Endothelial cell of hepatic sinusoid (primary cell): Measurements from ENCODE around the gene C3orf22.

Experiments used
- in situ Hi-C: cut with HindIII; loops from 2 replicates; pipeline ENCODE4 v1.10.0; 2017; ENCODE audit warnings: low sequenced_read_pairs

Gene C3orf22

GRCh38 chr3:126516936-126517290, 41.8 kb downstream of the C3orf22 start:
- in situ Hi-C loops: no loop called here

- in situ Hi-C loops: no loop called here
These were observed 42.4 kb downstream of the C3orf22 start for GRCh38 chr3:126516152-126516935.

- in situ Hi-C loops: no loop called here
These were observed 43.5 kb downstream of the C3orf22 start for GRCh38 chr3:126515066-126515706.

GRCh38 chr3:126514161-126514560, 44.6 kb downstream of the C3orf22 start:
- in situ Hi-C loops: no loop called here

GRCh38 chr3:126512916-126513650, 45.6 kb downstream of the C3orf22 start:
- in situ Hi-C loops: no loop called here

GRCh38 chr3:126512026-126512425, 46.7 kb downstream of the C3orf22 start:
- in situ Hi-C loops: no loop called here

GRCh38 chr3:126511291-126511690, 47.4 kb downstream of the C3orf22 start:
- in situ Hi-C loops: no loop called here

GRCh38 chr3:126510308-126510910, 48.3 kb downstream of the C3orf22 start:
- in situ Hi-C loops: no loop called here

GRCh38 chr3:126509597-126510307, 49.0 kb downstream of the C3orf22 start:
- in situ Hi-C loops: no loop called here

GRCh38 chr3:126508564-126508964, 50.2 kb downstream of the C3orf22 start:
- in situ Hi-C loops: no loop called here

- in situ Hi-C loops: no loop called here
These were observed 50.8 kb downstream of the C3orf22 start for GRCh38 chr3:126507886-126508285.

- in situ Hi-C loops: no loop called here
These were observed 55.0 kb downstream of the C3orf22 start for GRCh38 chr3:126503701-126504100.

- in situ Hi-C loops: no loop called here
These were observed 56.1 kb downstream of the C3orf22 start for GRCh38 chr3:126502656-126503055.

- in situ Hi-C loops: no loop called here
These were observed 57.0 kb downstream of the C3orf22 start for GRCh38 chr3:126501736-126502135.

GRCh38 chr3:126501054-126501453, 57.7 kb downstream of the C3orf22 start:
- in situ Hi-C loops: no loop called here

- in situ Hi-C loops: no loop called here
These were observed 58.7 kb downstream of the C3orf22 start for GRCh38 chr3:126500016-126500415.
